Ectodermal cell (in vitro differentiated cells): ENCODE measurements around the gene CORO2A.
"Not testable (repeated sequence)": the region's sequence is repeated elsewhere in the genome, so short reads cannot be mapped to it uniquely, and the experiment has no call there.

ENCODE experiments used
- H3K27ac ChIP-seq: 2 replicates; pipeline ENCODE4 v1.7.0; 2013; ENCODE audit warnings: mild to moderate bottlenecking, low read depth, low read length; ENCODE audit not compliant: insufficient read depth, poor library complexity, severe bottlenecking
- H3K27me3 ChIP-seq: 2 replicates; pipeline ENCODE4 v1.7.0; 2013; ENCODE audit warnings: mild to moderate bottlenecking, low read length; ENCODE audit not compliant: insufficient read depth, control insufficient read depth, poor library complexity, severe bottlenecking
- H3K36me3 ChIP-seq: one replicate; pipeline ENCODE4 v1.7.0; 2013; ENCODE audit warnings: low read length; ENCODE audit not compliant: control insufficient read depth, insufficient read depth
- H3K4me1 ChIP-seq: one replicate; pipeline ENCODE4 v1.7.0; 2013; ENCODE audit warnings: low read length; ENCODE audit not compliant: control insufficient read depth, insufficient read depth
- H3K4me3 ChIP-seq: 2 replicates; pipeline ENCODE4 v1.7.0; 2013; ENCODE audit warnings: low read depth, low read length, control low read depth; ENCODE audit not compliant: insufficient read depth
- H3K9me3 ChIP-seq: 2 replicates; pipeline ENCODE4 v1.7.0; 2013; ENCODE audit warnings: mild to moderate bottlenecking, low read length, moderate library complexity; ENCODE audit not compliant: control insufficient read depth
- WGBS, 2 experiments: methylation state at CpG; one replicate each; pipeline ENCODE4 v1.1.7; 2013; ENCODE audit warnings: missing lambda C conversion rate in 2 of 2; 5-methylcytosine and 5-hydroxymethylcytosine counted together

Gene CORO2A

DNA sequence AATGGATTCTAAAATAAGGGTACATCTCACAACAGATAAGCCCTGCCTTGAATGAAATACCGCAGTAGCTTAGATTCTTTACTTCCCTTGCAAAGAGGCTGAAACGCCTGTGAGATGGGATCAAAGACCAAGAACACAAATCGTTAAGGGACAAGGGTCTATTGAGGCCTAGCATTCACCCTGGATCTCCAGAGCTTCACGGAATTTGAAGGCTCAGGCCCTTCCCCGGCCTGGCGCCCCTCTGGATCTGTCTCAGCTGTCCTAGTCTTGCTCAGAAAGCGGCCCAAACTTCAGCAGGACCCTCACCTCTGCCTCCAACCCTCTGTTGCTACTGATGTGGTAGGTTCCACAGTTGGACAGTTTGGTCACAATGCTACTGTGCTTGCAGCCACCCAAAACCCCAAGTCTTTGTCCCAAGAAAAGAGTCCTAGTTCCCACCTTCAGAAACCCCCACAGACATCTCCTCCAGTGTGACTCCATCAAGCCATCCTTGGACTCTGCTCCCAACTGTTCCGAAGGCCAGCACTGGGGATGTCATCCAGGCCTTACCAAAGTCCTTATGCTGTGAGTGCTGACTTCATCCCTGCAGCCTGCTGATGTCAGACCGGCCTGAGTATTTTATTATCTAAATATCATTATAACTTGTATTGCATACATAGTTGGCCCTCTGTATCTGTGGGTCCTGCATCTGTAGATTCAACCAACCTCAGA is 9.4 kb downstream of the CORO2A start:
- H3K36me3 ChIP-seq, result no peaks in the 10 kb centered on the region
- H3K4me3 ChIP-seq, result no peak overlapping the region
- H3K4me1 ChIP-seq, result no peaks in the 10 kb centered on the region
- no peaks in the 10 kb centered on the region for H3K27me3 ChIP-seq
- no peaks in the 10 kb centered on the region for H3K9me3 ChIP-seq
- H3K27ac ChIP-seq, result no peak overlapping the region
- 90 to 91% methylated on average over 8 of the region's 9 CpGs for WGBS, 2 experiments

GRCh38 chr9:98182069-98182820 is 10.2 kb downstream of the CORO2A start:
- H3K27ac ChIP-seq, result no peak overlapping the region
- H3K4me3 ChIP-seq, result no peak overlapping the region
- H3K4me1 ChIP-seq, result no peaks in the 10 kb centered on the region
- H3K36me3 ChIP-seq, result no peaks in the 10 kb centered on the region
- no peaks in the 10 kb centered on the region for H3K9me3 ChIP-seq
- H3K27me3 ChIP-seq, result no peaks in the 10 kb centered on the region
- 92 to 93% methylated on average over 9 of the region's 9 CpGs for WGBS, 2 experiments

- 93 to 96% methylated on average over 5 of the region's 5 CpGs for WGBS, 2 experiments
- Histone ChIP-seq H3K9me3 (no peaks in the 10 kb centered on the region), H3K36me3 (no peaks in the 10 kb centered on the region), H3K27ac (no peak overlapping the region), H3K27me3 (no peaks in the 10 kb centered on the region), H3K4me1 (no peaks in the 10 kb centered on the region), H3K4me3 (no peak overlapping the region)
These were observed 10.7 kb downstream of the CORO2A start for GRCh38 chr9:98181746-98182068.

DNA sequence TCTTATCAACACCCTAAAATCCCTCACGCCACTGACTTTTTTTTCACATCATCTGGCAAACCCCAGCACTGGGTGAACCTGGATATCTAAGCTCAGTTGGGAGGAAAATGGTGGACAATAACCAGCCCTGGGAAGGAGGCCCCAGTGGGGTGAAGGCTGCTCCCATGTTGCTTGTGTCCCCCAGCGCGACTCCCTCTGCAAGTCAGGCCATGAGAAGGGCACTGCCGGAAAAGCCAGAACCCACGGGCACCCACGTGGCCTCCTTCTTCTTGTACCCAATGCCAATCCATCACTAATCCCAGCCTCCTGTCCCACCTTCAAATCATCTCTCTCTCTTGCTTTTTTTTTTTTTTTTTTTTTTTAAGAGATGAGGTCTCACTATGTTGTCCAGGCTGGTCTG is 11.4 kb downstream of the CORO2A start:
- Histone ChIP-seq H3K4me3 (no peak overlapping the region), H3K27me3 (no peaks in the 10 kb centered on the region), H3K36me3 (no peaks in the 10 kb centered on the region), H3K4me1 (no peaks in the 10 kb centered on the region), H3K9me3 (no peaks in the 10 kb centered on the region), H3K27ac (no peak overlapping the region)
- WGBS, 2 experiments, result 90 to 91% methylated on average over 6 of the region's 6 CpGs

DNA sequence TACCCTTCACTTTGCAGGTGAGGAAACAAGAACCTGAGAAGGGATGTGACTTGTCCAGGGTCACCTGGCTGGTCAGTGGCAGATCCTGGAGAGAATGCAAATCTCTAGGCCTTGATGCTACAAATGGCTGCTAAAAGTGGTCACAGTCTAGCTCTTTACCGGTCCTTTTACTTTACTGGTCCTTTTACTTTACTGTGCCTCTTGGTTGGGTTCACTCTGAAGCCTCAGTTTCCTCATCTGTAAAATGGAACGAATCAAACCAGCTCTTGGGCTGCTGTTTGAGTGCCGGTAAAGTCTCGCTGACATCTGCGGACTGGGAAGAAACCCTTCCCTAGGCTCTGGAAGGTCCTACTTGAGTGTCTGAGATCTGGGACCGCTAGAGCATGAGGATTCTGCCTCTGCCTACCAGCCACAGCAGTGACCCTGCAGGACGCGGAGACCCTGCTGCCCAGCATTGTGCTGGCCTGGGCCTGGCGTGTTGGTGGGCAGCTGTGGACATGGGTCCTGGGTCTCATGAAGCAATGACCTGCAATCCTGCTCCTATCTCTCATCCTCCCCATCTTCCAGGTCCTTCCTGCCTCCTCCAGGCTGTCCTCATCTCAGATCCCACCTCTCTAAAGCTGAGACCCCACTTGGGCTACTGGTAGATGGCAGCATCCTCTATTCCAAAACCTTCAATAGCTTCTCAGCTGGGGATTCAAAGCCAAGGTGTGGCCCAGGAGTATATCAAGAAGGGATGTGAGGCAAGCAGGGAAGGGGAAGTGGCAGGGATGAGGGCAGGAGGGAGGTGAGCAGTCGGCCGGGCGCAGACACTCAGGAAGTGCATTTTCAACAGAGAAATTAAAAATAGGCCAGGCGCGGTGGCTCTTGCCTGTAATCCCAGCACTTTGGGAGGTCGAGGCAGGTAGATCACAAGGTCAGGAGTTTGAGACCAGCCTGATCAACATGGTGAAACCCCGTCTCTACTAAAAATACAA is 13.3 kb downstream of the CORO2A start:
- peaks cover 13% of the 10 kb centered on the region for H3K4me1 ChIP-seq
- H3K4me3 ChIP-seq, result no peak overlapping the region
- H3K36me3 ChIP-seq, result no peaks in the 10 kb centered on the region
- 91 to 92% methylated on average over 16 of the region's 16 CpGs for WGBS, 2 experiments
- H3K27ac ChIP-seq, result no peak overlapping the region
- no peaks in the 10 kb centered on the region for H3K27me3 ChIP-seq
- no peaks in the 10 kb centered on the region for H3K9me3 ChIP-seq

GRCh38 chr9:98176391-98177259 is 15.8 kb downstream of the CORO2A start:
- Histone ChIP-seq H3K9me3 (no peaks in the 10 kb centered on the region), H3K4me3 (no peak overlapping the region), H3K27ac (no peak overlapping the region), H3K4me1 (peaks cover 28% of the 10 kb centered on the region), H3K36me3 (no peaks in the 10 kb centered on the region), H3K27me3 (no peaks in the 10 kb centered on the region)
- WGBS, 2 experiments, result 88 to 94% methylated on average over 9 of the region's 9 CpGs

DNA sequence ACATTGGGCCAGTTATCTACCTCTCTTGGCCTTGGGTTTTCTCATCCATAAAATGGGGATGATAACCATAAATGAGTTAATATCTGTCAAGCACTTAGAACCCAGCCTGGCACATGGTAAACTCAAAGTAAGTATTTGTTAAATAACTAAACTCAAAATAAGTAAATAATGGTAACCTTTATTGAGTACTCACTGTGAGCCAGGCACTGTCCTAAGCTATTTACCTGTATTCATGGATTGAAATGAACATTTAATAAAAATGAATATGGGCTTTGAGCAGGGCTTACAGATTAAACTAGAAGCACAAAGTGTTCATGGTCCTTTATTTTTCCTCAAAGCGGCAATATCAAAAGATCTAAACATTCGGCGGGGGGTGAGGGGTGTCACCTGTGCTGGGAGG is 16.7 kb downstream of the CORO2A start:
- H3K27me3 ChIP-seq, result no peaks in the 10 kb centered on the region
- WGBS, 2 experiments, result 96 to 97% methylated on average over 3 of the region's 3 CpGs
- no peak overlapping the region for H3K27ac ChIP-seq
- peaks cover 35% of the 10 kb centered on the region for H3K4me1 ChIP-seq
- no peaks in the 10 kb centered on the region for H3K36me3 ChIP-seq
- H3K9me3 ChIP-seq, result no peaks in the 10 kb centered on the region
- H3K4me3 ChIP-seq, result no peak overlapping the region

GRCh38 chr9:98175028-98175569 is 17.3 kb downstream of the CORO2A start:
- WGBS, 2 experiments, result 40 to 52% methylated on average over 6 of the region's 6 CpGs
- peaks cover 35% of the 10 kb centered on the region for H3K4me1 ChIP-seq
- no peaks in the 10 kb centered on the region for H3K27me3 ChIP-seq
- H3K27ac ChIP-seq, result no peak overlapping the region
- H3K4me3 ChIP-seq, result no peak overlapping the region
- no peaks in the 10 kb centered on the region for H3K9me3 ChIP-seq
- no peaks in the 10 kb centered on the region for H3K36me3 ChIP-seq

DNA sequence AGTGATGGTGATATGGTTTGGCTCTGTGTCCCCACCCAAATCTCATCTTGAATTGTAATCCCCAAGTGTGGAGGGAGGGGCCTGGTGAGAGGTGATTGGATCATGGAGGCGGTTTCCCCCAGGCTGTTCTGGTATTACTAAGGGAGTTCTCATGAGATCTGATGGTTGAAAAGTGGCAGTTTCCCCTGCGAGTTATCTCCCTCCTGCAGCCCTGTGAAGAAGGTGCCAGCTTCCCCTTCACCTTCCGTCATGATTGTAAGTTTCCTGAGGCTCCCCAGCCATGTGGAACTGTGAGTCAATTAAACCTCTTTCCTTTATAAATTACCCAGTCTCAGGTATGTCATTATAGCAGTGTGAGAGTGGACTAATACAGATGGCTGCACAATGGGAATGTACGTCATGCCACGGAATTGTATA is 17.9 kb downstream of the CORO2A start:
- H3K4me3 ChIP-seq, H3K27ac ChIP-seq, H3K27me3 ChIP-seq, H3K9me3 ChIP-seq, H3K36me3 ChIP-seq: not testable (repeated sequence)
- WGBS, 2 experiments, result 82 to 86% methylated on average over 3 to 5 of the region's 5 CpGs
- peaks cover 36% of the 10 kb centered on the region for H3K4me1 ChIP-seq
